GM19438 (cell line): ENCODE data around the gene CDH4.
"Not testable (repeated sequence)": the region's sequence is repeated elsewhere in the genome, so short reads cannot be mapped to it uniquely, and the experiment has no call there.

ENCODE experiments used
- ATAC-seq: cut with Tn5 transposase; IDR thresholded peaks from one replicate; pipeline ENCODE4 v1.9.1; 2021; ENCODE audit warnings: low read depth; ENCODE audit not compliant: unreplicated experiment

The CDH4 gene

DNA sequence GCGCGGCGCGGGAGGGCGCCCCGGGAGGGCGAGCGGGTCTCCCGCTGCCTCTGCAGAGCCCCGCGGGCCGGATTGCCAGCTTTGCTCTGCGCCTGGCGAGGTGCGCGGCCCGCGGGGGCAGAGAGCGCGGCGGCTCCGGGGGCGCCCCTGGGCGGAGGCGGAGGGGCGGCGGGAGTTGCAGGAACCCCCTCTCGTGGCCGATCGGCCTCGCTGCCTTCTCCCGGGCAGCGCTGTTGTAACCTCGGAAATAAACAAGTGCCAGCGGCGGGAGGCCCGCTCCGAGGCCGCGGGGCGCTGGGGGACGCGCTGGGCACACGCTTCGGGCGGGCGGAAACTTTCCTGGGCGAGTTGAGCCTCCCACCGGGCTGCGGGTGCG lies 1.2 kb downstream of the CDH4 start:
- no peak for ATAC-seq

- no peak for ATAC-seq
Observed at GRCh38 chr20:61253640-61254511, 1.8 kb downstream of the CDH4 start.

GRCh38 chr20:61254881-61255626 lies 3.0 kb downstream of the CDH4 start:
- no peak for ATAC-seq

- no peak for ATAC-seq
Observed at GRCh38 chr20:61256365-61256764, 4.3 kb downstream of the CDH4 start.

DNA sequence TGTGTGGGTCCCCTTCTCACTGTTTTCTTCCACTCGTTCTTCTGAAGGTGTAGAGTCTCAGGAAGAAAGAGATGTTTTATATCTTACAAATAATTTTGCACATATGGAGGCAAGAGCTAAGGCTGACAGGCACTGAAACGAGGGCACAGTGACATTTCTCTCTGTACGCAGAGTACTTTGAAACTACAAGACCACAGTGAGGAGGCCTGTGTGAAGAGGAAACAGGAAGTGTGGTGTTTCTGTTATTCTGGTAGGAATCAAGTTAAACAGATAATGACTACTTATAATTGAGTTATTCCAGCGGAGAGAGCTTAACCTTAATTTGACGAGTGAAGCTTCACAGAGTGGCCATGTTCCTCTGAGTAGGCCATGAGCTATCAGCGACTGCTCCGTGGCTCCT lies 4.8 kb downstream of the CDH4 start:
- ATAC-seq, result no peak

GRCh38 chr20:61257611-61258010 lies 5.5 kb downstream of the CDH4 start:
- ATAC-seq, result no peak

GRCh38 chr20:61259741-61260140 lies 7.7 kb downstream of the CDH4 start:
- no peak for ATAC-seq

GRCh38 chr20:61260905-61261304 lies 8.8 kb downstream of the CDH4 start:
- ATAC-seq, result no peak

- ATAC-seq, result no peak
Observed at GRCh38 chr20:61262036-61262435, 10.0 kb downstream of the CDH4 start.

- ATAC-seq, result no peak
Observed at GRCh38 chr20:61262514-61262913, 10.5 kb downstream of the CDH4 start.

DNA sequence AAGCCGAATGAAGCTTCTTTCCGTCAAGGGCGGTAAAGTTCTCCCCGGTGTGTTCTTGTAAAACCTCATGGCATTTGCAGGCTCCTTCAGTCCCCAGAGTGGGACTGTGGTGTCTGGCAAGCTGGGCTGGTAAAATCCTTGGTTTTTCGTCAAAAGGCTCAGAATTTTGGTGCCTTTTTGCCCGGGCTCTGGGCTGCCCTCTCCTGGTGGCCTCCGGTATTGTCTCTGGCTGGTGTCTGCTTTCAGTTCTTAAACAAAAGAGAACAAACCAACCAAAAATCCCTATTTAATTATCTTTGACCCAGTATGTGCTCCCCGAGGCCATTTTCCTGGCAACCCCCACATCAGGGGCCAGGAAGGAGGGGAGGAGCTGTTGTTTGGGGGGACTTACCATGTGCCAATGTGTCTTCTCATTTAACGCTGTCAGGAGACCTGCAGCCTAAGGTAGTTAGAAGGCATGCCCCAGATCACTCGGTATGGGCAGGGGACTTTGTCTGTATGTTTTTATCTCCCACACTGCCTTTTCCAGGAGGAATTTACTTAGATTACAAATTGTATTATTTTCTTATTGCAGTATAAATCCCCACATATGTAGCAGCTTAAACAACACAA lies 11.1 kb downstream of the CDH4 start:
- ATAC-seq, result no peak

- ATAC-seq, result no peak
Observed at GRCh38 chr20:61263938-61264337, 11.9 kb downstream of the CDH4 start.

- no peak for ATAC-seq
Observed at GRCh38 chr20:61267241-61267640, 15.2 kb downstream of the CDH4 start.

GRCh38 chr20:61268024-61268423 lies 16.0 kb downstream of the CDH4 start:
- ATAC-seq, result no peak

GRCh38 chr20:61271312-61272231 lies 19.5 kb downstream of the CDH4 start:
- ATAC-seq, result no peak

GRCh38 chr20:61273024-61273423 lies 21.0 kb downstream of the CDH4 start:
- ATAC-seq, result not testable (repeated sequence)

DNA sequence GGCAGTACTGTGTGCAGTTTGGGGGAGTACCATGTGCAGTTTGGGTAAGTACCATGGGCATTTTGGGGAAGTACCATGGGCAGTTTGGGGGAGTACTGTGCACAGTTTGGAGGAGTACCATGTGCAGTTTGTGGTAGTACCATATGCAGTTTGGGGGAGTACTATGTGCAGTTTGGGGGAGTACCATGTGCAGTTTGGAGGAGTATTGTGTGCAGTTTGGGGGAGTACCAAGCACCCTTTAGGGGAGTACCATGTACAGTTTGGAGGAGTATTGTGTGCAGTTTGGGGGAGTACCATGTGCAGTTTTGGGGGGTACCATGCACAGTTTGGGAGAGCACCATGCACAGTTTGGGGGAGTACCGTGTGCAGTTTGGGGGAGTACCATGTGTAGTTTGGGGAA lies 21.6 kb downstream of the CDH4 start:
- not testable (repeated sequence) for ATAC-seq

- ATAC-seq, result no peak
Observed at GRCh38 chr20:61274326-61274725, 22.3 kb downstream of the CDH4 start.

DNA sequence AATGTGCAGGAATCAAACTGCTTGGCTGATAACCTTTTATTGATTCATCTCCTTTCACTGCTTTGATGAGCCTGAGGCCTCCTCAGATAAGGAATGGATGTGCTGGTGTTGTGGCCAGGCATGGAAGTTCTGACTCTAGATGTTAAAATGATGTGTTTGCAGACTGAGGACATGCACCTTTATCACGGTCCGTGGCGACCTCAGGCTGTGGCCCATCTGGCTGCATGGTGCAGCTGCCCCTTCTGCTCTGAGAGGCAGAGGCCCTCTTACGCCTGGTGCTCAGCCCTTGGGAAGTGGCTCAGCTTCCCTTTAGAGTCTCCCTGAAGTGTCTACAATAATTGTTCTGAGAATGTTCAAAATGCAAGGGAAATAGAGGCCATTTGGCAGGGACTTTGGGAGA lies 26.2 kb downstream of the CDH4 start:
- ATAC-seq, result no peak

GRCh38 chr20:61279621-61280150 lies 27.6 kb downstream of the CDH4 start:
- ATAC-seq, result no peak
